GM21447 (cell line): ENCODE data around the gene SEC61B.
A peak's percentile ranks its signal among the peaks of the same experiment; 100 is the strongest.

ENCODE experiments used
- ATAC-seq: cut with Tn5 transposase; IDR thresholded peaks from one replicate; pipeline ENCODE4 v1.9.1; 2021; ENCODE audit not compliant: unreplicated experiment

SEC61B gene

GRCh38 chr9:99221621-99222415 lies at the start of gene SEC61B, which contains the start of gene ALG2:
Gene SEC61B (plus strand): TSS chr9:99222282. CDS start chr9:99222364, 82 bp downstream.
Gene ALG2 (minus strand): TSS chr9:99221942. CDS start chr9:99221894, 48 bp downstream.
- ATAC-seq, result peak; percentile 90

GRCh38 chr9:99173570-99174504 lies 48.2 kb upstream of the SEC61B start:
- no peak for ATAC-seq

GRCh38 chr9:99176527-99177013 lies 45.5 kb upstream of the SEC61B start:
- ATAC-seq, result no peak

- ATAC-seq, result no peak
These were observed 44.3 kb upstream of the SEC61B start for GRCh38 chr9:99177576-99178366.

- ATAC-seq, result no peak
These were observed 42.9 kb upstream of the SEC61B start for GRCh38 chr9:99178912-99179872.

GRCh38 chr9:99180199-99180598 lies 41.9 kb upstream of the SEC61B start:
- peak; percentile 33 for ATAC-seq

GRCh38 chr9:99180662-99181061 lies 41.4 kb upstream of the SEC61B start:
- ATAC-seq, result no peak

- ATAC-seq, result no peak
These were observed 40.9 kb upstream of the SEC61B start for GRCh38 chr9:99181206-99181605.

- ATAC-seq, result peak; percentile 51
These were observed 40.5 kb upstream of the SEC61B start for GRCh38 chr9:99181621-99182020.

- ATAC-seq, result no peak
These were observed 39.7 kb upstream of the SEC61B start for GRCh38 chr9:99182356-99182755.

GRCh38 chr9:99183616-99184015 lies 38.5 kb upstream of the SEC61B start:
- ATAC-seq, result no peak

- ATAC-seq, result no peak
These were observed 38.0 kb upstream of the SEC61B start for GRCh38 chr9:99184110-99184474.

- peak; percentile 38 for ATAC-seq
These were observed 37.4 kb upstream of the SEC61B start for GRCh38 chr9:99184475-99185347.

GRCh38 chr9:99185348-99185632 lies 36.8 kb upstream of the SEC61B start:
- no peak for ATAC-seq

GRCh38 chr9:99185934-99186333 lies 36.1 kb upstream of the SEC61B start:
- no peak for ATAC-seq

- no peak for ATAC-seq
These were observed 34.8 kb upstream of the SEC61B start for GRCh38 chr9:99187311-99187710.

- ATAC-seq, result no peak
These were observed 32.9 kb upstream of the SEC61B start for GRCh38 chr9:99189186-99189585.

- no peak for ATAC-seq
These were observed 32.0 kb upstream of the SEC61B start for GRCh38 chr9:99189887-99190596.
